Measurements from ENCODE around the gene TMC7.
"Not testable (repeated sequence)": the region's sequence is repeated elsewhere in the genome, so short reads cannot be mapped to it uniquely, and the experiment has no call there.

TMC7 gene

GRCh38 chr16:18983565-18984434 is at the start of gene TMC7:
TMC7 (plus strand) TSS chr16:18983934; CDS start chr16:18984064, 130 bp downstream.
- peak; percentile 33 for DNase-seq (ENCODE audit: low read depth)

- DNase-seq (ENCODE audit: low read depth): no peak
These were observed 46.9 kb upstream of the TMC7 start for GRCh38 chr16:18936727-18937340.

- no peak for DNase-seq (ENCODE audit: low read depth)
These were observed 46.3 kb upstream of the TMC7 start for GRCh38 chr16:18937390-18937789.

GRCh38 chr16:18938986-18939385 is 44.7 kb upstream of the TMC7 start:
- no peak for DNase-seq (ENCODE audit: low read depth)

- DNase-seq (ENCODE audit: low read depth): no peak
These were observed 42.3 kb upstream of the TMC7 start for GRCh38 chr16:18941471-18941870.

- DNase-seq (ENCODE audit: low read depth): no peak
These were observed 41.7 kb upstream of the TMC7 start for GRCh38 chr16:18942061-18942460.

GRCh38 chr16:18943414-18943813 is 40.3 kb upstream of the TMC7 start:
- no peak for DNase-seq (ENCODE audit: low read depth)

GRCh38 chr16:18945233-18945632 is 38.5 kb upstream of the TMC7 start:
- no peak for DNase-seq (ENCODE audit: low read depth)

- DNase-seq (ENCODE audit: low read depth): no peak
These were observed 35.2 kb upstream of the TMC7 start for GRCh38 chr16:18948372-18949020.

- DNase-seq (ENCODE audit: low read depth): no peak
These were observed 33.1 kb upstream of the TMC7 start for GRCh38 chr16:18950469-18951185.

- DNase-seq (ENCODE audit: low read depth): no peak
These were observed 30.2 kb upstream of the TMC7 start for GRCh38 chr16:18953547-18953946.

GRCh38 chr16:18955874-18956580 is 27.7 kb upstream of the TMC7 start:
- DNase-seq (ENCODE audit: low read depth): peak; percentile 8

GRCh38 chr16:18956658-18957241 is 27.0 kb upstream of the TMC7 start:
- DNase-seq (ENCODE audit: low read depth): not testable (repeated sequence)

- DNase-seq (ENCODE audit: low read depth): no peak
These were observed 25.1 kb upstream of the TMC7 start for GRCh38 chr16:18958621-18959029.

GRCh38 chr16:18959031-18959505 is 24.7 kb upstream of the TMC7 start:
- no peak for DNase-seq (ENCODE audit: low read depth)

- DNase-seq (ENCODE audit: low read depth): no peak
These were observed 18.2 kb upstream of the TMC7 start for GRCh38 chr16:18965555-18965954.

GRCh38 chr16:18966791-18967190 is 16.9 kb upstream of the TMC7 start:
- DNase-seq (ENCODE audit: low read depth): no peak

GRCh38 chr16:18969050-18969854 is 14.5 kb upstream of the TMC7 start:
- peak; percentile 65 for DNase-seq (ENCODE audit: low read depth)

- DNase-seq (ENCODE audit: low read depth): no peak
These were observed 13.9 kb upstream of the TMC7 start for GRCh38 chr16:18969855-18970240.

GRCh38 chr16:18975109-18975508 is 8.6 kb upstream of the TMC7 start:
- no peak for DNase-seq (ENCODE audit: low read depth)
